HG03520 (cell line): ENCODE data around the gene PRR12.

Experiments
- ATAC-seq: cut with Tn5 transposase; IDR thresholded peaks from one replicate; pipeline ENCODE4 v1.9.1; 2021; ENCODE audit warnings: mild to moderate bottlenecking, moderate library complexity; ENCODE audit not compliant: unreplicated experiment

Gene PRR12

DNA sequence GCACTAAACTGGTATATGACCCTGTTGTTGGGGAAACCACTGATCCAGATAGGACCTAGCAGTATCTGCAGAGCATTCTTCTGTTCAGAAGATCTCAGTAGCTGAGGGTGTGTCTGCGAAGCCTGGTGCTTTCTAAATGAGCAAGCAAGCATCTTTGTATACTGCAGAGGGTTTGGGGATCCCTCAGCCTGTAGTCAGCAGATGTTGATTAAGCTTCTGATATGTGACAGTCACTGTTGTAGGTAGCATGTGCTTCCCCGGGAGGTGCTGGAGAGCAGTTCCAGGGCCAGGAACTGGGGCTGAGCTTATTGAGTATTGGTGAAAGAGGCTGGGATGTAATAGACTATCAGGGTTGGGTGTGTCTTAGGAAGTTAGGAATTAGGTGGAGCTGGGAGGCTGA, 52.5 kb downstream of the PRR12 start:
- ATAC-seq: no peak

DNA sequence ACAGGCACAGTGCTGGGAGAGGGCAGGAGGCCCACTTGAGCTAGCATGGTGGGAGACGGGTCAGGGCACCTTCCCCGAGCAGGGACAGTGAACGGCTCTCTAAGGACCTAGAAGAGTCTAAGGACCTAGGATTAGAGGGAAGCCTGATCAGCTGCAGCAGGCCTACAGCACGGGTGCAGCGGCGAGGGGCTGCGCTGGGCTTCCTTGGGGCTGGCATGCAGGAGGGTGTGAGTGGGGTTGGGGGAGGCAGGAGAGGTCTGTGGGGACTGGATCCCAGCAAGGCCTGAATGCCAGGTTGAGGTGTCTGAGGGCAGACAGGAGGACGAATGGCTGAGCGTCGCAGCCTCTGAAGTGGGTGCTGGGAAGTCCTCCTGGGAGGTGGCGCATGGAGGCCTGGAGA, 54.6 kb downstream of the PRR12 start:
- no peak for ATAC-seq

DNA sequence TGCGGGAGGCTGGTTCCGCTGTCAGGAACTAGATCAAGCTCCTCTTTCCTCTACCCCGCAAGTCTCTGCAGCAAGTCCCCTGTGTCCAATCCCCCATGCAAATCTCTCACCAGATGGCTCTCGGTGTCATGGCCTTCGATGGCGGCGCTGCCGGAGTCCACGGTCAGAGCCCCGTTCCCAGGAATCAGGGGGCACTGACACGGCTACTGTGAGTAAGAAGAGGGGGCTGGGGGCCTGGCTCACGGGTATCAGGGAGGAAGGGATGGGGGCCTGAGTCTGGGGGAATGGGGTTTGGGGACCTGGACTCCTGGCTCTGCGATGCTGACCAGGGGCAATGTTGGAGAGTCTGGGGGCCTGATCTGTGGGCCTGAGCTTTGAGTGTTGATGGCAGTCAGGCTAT, 55.0 kb downstream of the PRR12 start:
- no peak for ATAC-seq

DNA sequence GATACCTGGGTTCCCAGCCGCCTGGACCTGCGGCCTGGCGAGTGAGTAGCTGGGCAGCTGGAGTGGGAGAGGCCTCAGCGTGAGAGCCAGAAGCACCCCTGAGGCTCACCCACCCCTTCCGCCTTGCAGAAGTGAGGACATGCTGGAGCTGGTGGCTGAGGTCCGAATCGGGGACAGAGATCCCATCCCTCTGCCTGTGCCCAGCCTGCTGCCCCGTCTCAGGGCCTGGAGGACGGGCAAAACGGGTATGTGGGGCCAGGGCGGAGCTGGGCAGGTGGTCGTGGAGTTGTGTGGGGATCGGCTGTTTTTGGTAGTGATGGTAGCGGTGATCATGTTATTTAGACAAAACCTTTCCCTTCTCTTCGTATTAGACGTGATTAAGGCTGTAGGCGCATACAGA, 55.6 kb downstream of the PRR12 start:
- no peak for ATAC-seq

DNA sequence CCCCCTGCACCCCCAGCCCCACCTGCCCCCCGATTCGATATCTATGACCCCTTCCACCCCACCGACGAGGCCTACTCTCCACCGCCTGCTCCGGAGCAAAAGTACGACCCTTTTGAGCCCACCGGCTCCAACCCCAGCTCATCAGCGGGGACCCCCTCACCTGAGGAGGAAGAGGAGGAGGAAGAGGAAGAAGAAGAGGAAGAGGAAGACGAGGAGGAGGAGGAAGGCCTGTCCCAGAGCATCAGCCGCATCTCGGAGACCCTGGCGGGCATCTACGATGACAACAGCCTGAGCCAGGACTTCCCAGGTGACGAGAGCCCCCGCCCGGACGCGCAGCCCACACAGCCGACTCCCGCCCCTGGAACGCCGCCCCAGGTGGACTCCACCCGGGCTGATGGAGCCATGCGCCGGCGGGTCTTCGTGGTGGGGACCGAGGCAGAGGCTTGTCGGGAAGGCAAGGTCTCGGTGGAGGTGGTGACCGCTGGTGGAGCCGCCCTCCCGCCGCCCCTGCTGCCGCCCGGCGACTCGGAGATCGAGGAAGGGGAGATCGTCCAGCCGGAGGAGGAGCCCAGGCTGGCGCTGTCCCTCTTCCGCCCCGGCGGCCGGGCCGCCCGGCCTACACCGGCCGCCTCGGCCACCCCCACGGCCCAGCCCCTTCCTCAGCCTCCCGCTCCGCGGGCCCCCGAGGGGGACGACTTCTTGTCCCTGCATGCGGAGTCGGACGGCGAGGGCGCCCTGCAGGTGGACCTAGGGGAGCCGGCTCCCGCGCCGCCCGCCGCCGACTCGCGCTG, 60.2 kb downstream of the PRR12 start:
- no peak for ATAC-seq

DNA sequence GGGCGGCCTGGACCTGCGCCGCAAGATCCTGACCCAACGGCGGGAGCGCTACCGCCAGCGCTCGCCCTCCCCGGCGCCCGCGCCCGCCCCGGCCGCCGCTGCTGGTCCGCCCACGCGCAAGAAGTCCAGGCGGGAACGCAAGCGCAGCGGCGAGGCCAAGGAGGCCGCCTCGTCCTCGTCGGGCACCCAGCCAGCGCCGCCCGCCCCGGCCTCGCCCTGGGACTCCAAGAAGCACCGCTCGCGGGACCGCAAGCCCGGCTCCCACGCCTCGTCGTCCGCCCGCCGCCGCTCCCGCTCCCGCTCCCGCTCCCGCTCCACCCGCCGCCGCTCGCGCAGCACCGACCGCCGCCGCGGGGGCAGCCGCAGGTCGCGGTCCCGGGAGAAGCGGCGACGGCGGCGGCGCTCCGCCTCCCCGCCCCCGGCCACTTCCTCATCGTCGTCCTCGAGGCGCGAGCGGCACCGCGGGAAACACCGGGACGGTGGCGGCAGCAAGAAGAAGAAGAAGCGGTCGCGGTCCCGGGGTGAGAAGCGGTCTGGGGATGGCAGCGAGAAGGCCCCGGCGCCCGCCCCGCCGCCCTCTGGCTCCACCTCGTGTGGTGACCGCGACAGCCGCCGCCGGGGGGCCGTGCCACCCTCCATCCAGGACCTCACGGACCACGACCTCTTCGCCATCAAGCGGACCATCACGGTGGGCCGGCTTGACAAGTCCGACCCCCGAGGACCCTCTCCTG, 61.0 kb downstream of the PRR12 start:
- no peak for ATAC-seq

DNA sequence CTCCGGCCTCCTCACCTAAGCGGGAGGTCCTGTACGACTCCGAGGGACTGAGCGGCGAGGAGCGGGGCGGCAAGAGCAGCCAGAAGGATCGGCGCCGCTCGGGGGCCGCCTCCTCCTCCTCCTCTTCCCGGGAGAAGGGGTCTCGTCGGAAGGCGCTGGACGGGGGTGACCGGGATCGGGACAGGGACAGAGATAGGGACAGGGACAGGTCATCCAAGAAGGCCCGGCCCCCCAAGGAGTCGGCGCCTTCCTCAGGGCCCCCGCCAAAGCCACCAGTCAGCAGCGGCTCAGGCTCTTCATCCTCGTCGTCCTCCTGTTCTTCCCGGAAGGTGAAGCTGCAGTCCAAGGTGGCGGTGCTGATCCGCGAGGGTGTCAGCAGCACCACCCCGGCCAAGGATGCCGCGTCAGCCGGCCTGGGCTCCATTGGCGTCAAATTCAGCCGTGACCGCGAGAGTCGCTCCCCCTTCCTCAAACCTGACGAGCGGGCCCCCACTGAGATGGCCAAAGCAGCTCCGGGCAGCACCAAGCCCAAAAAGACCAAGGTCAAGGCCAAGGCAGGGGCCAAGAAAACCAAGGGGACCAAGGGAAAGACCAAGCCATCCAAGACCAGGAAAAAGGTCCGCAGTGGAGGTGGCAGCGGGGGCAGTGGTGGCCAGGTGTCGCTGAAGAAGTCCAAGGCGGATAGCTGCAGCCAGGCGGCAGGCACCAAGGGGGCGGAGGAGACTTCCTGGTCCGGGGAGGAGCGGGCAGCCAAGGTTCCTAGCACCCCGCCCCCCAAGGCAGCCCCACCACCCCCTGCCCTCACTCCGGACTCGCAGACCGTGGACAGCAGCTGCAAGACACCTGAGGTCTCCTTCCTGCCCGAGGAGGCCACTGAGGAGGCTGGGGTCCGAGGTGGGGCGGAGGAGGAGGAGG, 61.8 kb downstream of the PRR12 start:
- ATAC-seq: no peak

DNA sequence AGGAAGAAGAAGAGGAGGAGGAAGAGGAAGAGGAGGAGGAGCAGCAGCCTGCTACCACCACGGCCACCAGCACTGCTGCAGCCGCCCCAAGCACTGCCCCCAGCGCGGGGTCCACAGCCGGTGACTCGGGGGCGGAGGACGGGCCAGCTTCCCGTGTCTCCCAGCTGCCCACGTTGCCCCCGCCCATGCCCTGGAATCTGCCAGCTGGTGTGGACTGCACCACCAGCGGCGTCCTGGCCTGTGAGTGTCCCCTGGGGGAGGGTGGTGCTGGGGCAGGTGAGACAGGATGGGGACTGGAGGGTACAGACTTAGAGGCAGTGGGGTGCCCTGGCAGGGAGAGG, 62.5 kb downstream of the PRR12 start:
- no peak for ATAC-seq

DNA sequence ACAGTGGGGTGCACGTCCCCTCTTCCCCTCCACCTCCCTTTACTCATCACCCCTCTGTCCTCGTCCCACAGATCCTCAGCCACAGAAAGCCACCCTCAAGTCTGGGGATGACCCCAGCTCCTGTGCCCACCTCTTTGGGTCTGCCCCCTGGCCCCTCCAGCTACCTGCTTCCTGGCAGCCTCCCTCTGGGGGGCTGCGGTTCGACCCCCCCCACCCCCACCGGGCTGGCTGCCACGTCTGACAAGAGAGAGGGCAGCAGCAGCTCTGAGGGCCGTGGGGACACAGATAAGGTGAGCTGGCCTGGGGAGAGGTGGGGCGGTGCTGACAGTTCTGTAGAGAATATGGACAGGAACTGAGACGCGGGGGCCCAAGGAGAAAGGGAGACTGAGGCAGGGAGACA, 63.6 kb downstream of the PRR12 start:
- ATAC-seq: no peak

DNA sequence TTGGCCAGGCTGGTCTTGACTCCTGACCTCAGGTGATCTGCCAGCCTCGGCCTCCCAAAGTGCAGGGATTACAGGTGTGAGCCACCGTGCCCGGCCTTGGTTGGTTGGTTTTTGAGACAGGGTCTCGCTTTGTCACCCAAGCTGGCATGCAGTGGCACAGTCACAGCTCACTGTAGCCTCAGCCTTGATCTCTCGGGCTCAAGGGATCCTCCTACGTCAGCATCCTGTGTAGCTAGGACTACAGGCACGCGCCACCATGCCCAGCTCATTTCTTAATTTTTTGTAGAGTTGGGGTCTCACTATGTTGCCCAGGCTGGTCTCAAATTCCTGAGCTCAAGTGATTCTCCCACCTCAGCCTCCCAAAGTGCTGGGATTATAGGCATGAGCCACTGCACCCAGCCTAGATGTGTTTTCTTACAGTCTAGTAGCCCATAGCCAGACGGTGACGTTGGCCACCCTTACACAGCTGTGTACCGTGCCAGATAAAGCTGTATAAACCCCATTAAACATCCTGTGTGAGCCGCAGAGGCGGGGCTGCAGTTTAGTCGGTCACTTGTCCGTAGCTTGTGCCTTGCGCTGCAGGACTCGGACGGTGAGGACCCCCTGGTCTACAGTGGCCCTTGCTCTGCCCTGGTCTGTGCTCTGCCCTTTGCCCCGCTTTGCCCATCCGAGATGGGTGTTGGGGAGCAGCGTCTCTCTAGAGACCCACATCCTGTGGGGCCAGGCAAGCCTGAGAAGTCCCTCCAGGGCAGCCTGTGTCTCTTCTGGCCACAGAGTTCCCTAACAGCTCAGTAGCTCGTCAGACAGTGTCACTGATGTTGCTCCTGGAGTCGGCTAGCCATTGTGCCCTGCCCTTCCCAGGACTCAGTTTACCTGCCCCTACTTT, 64.8 kb downstream of the PRR12 start:
- no peak for ATAC-seq

DNA sequence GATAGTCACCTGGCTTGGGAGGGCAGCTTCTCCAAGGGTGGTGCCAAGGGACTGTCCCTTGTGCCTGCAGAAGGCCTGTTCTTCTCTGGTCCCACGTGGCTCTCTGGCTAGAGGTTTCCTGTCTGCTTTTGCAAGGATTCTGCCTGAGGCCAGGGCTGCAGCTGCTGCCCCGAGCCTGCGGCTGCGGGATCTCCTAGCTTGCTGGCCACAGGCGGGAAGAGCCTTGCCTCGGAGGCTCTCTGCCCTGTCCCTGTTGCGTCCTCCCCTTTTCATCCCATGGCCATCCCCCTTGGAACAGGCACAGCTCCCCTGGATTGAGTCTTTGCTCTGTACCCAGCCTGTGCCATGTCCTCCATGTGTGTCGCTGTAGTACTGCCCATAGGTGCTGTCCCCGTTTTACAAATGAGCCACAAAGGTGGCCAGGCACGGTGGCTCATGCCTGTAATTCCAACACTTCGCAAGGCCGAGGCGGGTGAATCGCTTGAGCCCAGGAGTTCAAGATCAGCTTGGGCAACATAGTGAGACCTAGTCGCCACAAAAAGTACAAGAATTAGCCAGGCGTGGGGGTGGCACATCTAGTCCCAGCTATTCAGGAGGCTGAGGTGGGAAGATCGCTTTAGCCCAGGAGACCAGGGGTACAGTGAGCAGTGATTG, 65.6 kb downstream of the PRR12 start:
- no peak for ATAC-seq

DNA sequence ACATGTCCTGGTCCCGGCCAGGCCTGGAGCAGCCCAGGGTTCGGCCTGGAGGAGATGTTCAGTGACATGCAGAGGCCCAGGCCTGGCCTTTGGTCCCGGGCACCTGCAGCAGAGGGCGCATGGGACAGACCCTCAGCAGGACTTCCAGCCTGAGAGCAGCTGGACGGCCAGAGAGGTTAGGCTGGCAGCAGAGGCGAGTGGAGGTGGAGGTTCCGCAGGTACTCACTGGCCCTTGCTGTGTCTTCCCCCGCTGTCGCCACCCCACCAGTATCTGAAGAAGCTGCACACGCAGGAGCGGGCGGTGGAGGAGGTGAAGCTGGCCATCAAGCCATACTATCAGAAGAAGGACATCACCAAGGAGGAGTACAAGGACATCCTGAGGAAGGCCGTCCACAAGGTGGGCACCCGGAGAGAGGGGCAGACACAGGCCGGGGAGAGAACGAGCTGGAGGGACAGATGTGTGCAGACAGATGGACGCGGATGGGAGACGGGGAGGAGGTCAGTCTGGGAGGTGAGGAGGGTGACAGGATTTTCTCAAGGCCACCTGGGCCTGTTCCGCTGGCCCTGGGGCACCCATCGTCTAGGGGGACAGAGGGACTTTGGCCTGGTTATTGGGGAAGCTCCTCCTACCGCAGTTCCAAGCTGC, 66.6 kb downstream of the PRR12 start:
- ATAC-seq: no peak

DNA sequence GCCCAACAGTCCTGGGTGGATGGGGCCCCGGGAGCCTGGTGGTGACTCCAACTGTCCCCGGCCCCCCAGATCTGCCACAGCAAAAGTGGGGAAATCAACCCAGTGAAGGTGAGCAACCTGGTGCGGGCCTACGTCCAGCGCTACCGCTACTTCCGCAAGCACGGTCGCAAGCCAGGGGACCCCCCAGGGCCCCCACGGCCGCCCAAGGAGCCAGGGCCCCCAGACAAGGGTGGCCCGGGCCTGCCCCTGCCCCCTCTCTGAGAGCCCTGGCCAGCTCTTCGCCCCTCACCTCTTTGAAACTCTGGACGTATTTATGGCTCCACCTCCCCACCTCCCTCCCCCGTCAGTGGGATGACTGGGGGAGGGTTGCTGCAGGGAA, 67.1 kb downstream of the PRR12 start:
- ATAC-seq: no peak

DNA sequence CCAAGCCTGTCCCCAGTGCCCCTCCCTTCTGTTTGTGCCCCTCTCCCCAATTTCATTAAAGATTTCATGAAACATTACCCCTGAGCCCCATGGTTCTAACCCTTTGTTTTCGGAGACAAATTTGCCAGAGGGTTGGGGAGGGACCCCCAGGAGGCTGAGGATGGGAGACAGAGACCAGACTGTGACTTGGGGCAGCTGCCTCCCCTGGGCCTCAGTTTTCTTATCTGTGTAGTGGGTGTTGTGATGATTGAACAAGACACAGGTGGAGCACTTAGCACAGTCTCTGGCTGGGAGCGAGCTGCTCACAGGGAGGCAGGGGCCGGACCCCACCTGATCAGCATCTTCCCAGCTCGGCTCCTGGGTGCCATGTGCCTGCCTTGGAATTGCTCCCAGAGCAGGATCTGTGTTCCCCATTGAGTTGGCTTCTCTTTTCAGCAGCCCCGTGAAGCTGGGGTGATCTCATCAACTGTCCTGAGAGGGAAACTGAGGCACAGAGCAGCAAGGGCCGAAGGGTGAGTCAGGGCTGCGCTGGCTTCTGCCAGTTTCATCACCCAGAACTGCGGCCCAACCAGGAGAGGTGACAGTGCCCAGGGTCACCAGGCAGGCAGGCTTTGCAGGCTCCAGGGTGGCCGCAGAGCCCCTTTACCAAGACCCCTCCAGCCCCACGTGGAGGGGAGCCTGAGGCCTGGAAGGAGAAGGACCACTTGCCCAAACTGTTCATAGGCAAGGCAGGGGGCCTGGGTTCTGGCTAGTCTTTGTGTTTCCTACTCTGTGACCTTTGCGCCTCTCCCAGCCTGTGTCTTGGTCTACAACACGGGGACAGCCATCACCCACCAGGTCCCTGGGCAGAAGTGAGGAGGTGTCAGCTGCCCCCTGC, 67.8 kb downstream of the PRR12 start:
- ATAC-seq: no peak

DNA sequence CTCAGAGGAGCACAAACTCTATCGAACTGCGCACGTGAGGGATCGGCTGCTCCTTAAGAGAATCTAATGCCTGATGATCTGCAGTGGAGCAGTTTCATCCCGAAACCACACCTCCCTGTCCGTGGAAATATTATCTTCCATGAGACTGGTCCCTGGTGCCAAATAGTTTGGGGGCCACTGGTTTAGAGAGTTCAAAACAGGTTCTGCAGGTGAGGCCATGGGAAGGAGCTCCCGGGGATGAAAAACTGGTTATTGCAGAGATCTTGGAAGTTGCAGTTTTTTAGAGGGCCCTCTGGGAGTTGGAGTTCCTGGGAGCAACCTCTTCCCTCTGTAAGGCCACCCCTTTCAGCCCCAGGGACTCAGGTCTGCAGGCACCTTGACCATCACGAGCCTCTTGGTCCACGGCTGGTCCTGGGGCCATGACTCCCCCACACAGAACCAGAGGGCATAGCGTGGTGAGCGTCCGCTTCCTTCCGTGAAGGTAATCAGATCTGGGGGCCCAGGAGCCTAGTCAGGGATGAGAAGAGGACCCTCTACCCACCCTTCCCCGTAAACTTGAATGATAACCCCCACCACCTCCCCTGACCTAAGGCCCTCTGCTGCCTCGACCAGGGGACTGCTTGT, 69.5 kb downstream of the PRR12 start:
- no peak for ATAC-seq

DNA sequence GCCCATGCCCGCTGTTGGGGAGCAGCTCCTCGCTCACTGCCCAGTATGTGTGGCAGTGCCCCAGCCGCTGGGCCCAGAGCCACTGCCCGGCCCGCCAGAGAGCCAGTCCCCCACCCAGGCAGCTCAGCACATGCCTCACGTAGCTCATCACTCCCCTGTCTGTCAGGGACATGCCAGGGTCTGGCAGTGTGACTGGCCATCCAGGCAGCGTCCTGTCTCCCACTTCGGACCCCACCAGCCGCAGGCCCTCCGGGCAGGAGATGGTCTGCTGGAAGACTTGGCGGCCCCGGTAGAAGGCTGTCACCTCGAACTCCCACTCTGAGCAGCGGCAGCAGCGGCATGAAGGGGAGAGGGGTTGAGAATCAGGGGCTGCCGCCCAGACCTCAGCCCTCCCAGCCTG, 71.0 kb downstream of the PRR12 start:
- no peak for ATAC-seq

DNA sequence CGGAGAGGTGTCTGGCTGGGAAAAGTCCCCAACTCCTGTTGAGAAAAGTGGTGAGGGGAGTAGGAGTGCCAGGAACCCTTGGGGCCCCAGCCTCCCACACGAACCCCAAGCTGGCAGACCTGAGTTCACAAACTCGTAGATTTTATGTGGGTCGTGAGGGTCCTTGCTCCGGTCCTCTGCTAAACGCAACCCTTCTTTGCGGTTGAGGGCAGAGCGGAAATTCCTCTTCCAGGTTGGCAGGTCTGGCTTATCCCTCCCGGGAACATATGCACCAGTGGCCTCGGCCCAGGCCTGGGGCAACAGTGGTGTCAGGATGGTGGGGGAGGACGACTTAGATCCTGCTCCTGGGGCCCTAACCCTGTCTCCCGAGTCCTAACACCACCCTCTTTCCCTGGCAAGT, 72.2 kb downstream of the PRR12 start:
- no peak for ATAC-seq
